GM12878 (cell line): ENCODE results near the gene OPRM1. TPM values are rescaled to one million over a fixed set of nuclear protein-coding genes. Genes with fewer than 3 reads are reported as not detected.

Experiments used
- ATAC-seq: fragments of 200-7000 bp; cut with Tn5 transposase; 3 replicates; pipeline ENCODE4 v1.9.1; 2020; ENCODE audit warnings: mild to moderate bottlenecking, moderate library complexity
- BruUV-seq: library from RNA; stranded (reverse); fragments of 400-500 nt; replicated peaks from 2 replicates; lab custom pipeline; 2021; lab: Mats Ljungman, UMichigan
- CTCF ChIA-PET: fragments of 300-600 bp; sonication (Branson Sonifier 250); formaldehyde crosslinking; extraction: SDS; loops from one replicate; lab custom pipeline; 2021; ENCODE audit warnings: inconsistent platforms; lab: Yijun Ruan, JAX
- POLR2A ChIA-PET: fragments of 350-600 bp; formaldehyde crosslinking; extraction: SDS; loops from one replicate; lab custom pipeline; 2021; ENCODE audit warnings: inconsistent platforms; lab: Charles Lee
- RAD21 ChIA-PET: fragments of 300-600 bp; sonication (Branson Sonifier 250); formaldehyde crosslinking; loops from one replicate; lab custom pipeline; 2023; ENCODE audit warnings: antibody characterized with exemption; ENCODE audit not compliant: unreplicated experiment; lab: Charles Lee
- SMC1A ChIA-PET: fragments of 300-600 bp; sonication (Branson Sonifier 250); formaldehyde crosslinking; loops from one replicate; lab custom pipeline; 2023; ENCODE audit not compliant: unreplicated experiment, uncharacterized antibody; lab: Charles Lee
- DNase-seq: peaks from one replicate; pipeline ENCODE4 v3.0.0-alpha.2; 2011; ENCODE audit warnings: low read depth, low spot score
- FAIRE-seq: peaks from 3 replicates; lab custom pipeline; 2011; peaks lifted over from hg19 to GRCh38; lab: Jason Lieb, UNC
- H2AFZ ChIP-seq: 2 replicates; pipeline ENCODE4 v1.6.0; 2011; ENCODE audit warnings: low read depth, low read length, control low read depth; ENCODE audit not compliant: control insufficient read depth
- H3K27ac ChIP-seq: 2 replicates; pipeline ENCODE4 v1.5.1; 2011; ENCODE audit warnings: control low read depth; ENCODE audit not compliant: control insufficient read depth, insufficient read depth
- H3K27me3 ChIP-seq, 2 experiments: replicated peaks in 1 of 2; 2 replicates each; pipeline versions ENCODE4 v1.6.0 to v1.6.1; 2011; ENCODE audit warnings: low read length in 1 of 2; ENCODE audit not compliant: control insufficient read depth in 2 of 2, insufficient read depth in 2 of 2
- H3K36me3 ChIP-seq, 2 experiments: 2 replicates each; pipeline ENCODE4 v1.5.1; 2011; ENCODE audit warnings: low read length in 1 of 2; ENCODE audit not compliant: control insufficient read depth in 2 of 2, insufficient read depth in 2 of 2
- H3K4me1 ChIP-seq: 2 replicates; pipeline ENCODE4 v1.6.1; 2011; ENCODE audit warnings: mild to moderate bottlenecking, low read length, moderate library complexity, mixed read lengths; ENCODE audit not compliant: control insufficient read depth, insufficient read depth
- H3K4me2 ChIP-seq: 2 replicates; pipeline ENCODE4 v1.6.0; 2011; ENCODE audit warnings: control low read depth; ENCODE audit not compliant: control insufficient read depth, insufficient read depth
- H3K4me3 ChIP-seq: fragments of 200-600 bp; sonication (generic); 2 replicates; pipeline ENCODE4 v1.5.1; 2016
- H3K79me2 ChIP-seq: 2 replicates; pipeline ENCODE4 v1.6.0; 2011; ENCODE audit warnings: low read length; ENCODE audit not compliant: control insufficient read depth, insufficient read depth
- H3K9ac ChIP-seq: 2 replicates; pipeline ENCODE4 v1.8.0; 2011; ENCODE audit warnings: low read length, control low read depth, mixed read lengths; ENCODE audit not compliant: control insufficient read depth, insufficient read depth
- H3K9me3 ChIP-seq: replicated peaks from 3 replicates; pipeline ENCODE4 v1.5.1; 2011; ENCODE audit warnings: mild to moderate bottlenecking, low read length; ENCODE audit not compliant: control insufficient read depth, insufficient read depth
- H4K20me1 ChIP-seq: 2 replicates; pipeline ENCODE4 v1.6.0; 2011; ENCODE audit not compliant: control insufficient read depth, insufficient read depth
- BCLAF1 ChIP-seq: fragments of 450-650 bp; IDR thresholded peaks from 2 replicates; pipeline ENCODE4 v1.6.1; 2017; ENCODE audit warnings: antibody characterized with exemption, mild to moderate bottlenecking, moderate library complexity
- EP300 ChIP-seq, 2 experiments: fragments of 150-350 bp in 1 of 2; IDR thresholded peaks; 2 replicates each; pipeline ENCODE4 v1.6.1; 2011 to 2012; ENCODE audit warnings: low read depth in 2 of 2, low read length in 2 of 2, borderline replicate concordance in 1 of 2, improper control_type of control experiment in 1 of 2, inconsistent platforms in 1 of 2; ENCODE audit not compliant: control insufficient read depth in 1 of 2
- FOS ChIP-seq: IDR thresholded peaks from 3 replicates; pipeline ENCODE4 v1.6.1; 2011; ENCODE audit warnings: borderline replicate concordance; ENCODE audit not compliant: insufficient read length; ENCODE audit errors: extremely low read depth
- HCFC1 ChIP-seq: fragments of 150-350 bp; IDR thresholded peaks from 2 replicates; pipeline ENCODE4 v1.6.1; 2014; ENCODE audit warnings: low read length
- HSF1 ChIP-seq: fragments of 150-350 bp; IDR thresholded peaks from 2 replicates; pipeline ENCODE4 v1.6.1; 2014; ENCODE audit warnings: mild to moderate bottlenecking, low read depth, low read length
- KAT2A ChIP-seq: conservative IDR thresholded peaks from 2 replicates; pipeline ENCODE4 v1.6.1; 2011; ENCODE audit warnings: low read depth, low read length; ENCODE audit not compliant: control insufficient read depth
- MXI1 ChIP-seq: fragments of 150-350 bp; IDR thresholded peaks from 2 replicates; pipeline ENCODE4 v1.6.1; 2011; ENCODE audit warnings: low read depth, mild to moderate bottlenecking, inconsistent platforms, low read length, improper control_type of control experiment
- NFIC ChIP-seq: IDR thresholded peaks from 2 replicates; pipeline ENCODE4 v1.6.1; 2012; ENCODE audit warnings: low read depth, mild to moderate bottlenecking, inconsistent platforms, low read length, moderate library complexity
- NR2F1 ChIP-seq: fragments of 450-650 bp; conservative IDR thresholded peaks from 2 replicates; pipeline ENCODE4 v1.6.1; 2017; ENCODE audit warnings: mild to moderate bottlenecking
- SKIL ChIP-seq: fragments of 450-650 bp; IDR thresholded peaks from 2 replicates; pipeline ENCODE4 v1.6.1; 2017; ENCODE audit warnings: mild to moderate bottlenecking, low read depth, inconsistent platforms; ENCODE audit not compliant: poor library complexity, severe bottlenecking
- SMC3 ChIP-seq: IDR thresholded peaks from 2 replicates; pipeline ENCODE4 v1.6.1; 2011; ENCODE audit warnings: low read length, improper control_type of control experiment, borderline replicate concordance
- TCF7 ChIP-seq: IDR thresholded peaks from 2 replicates; pipeline ENCODE4 v1.6.1; 2014; ENCODE audit warnings: antibody characterized with exemption, borderline replicate concordance
- ZNF207 ChIP-seq: fragments of 450-650 bp; IDR thresholded peaks from 2 replicates; pipeline ENCODE4 v1.6.1; 2014; ENCODE audit warnings: antibody characterized with exemption, mild to moderate bottlenecking, borderline replicate concordance
- ZNF274 ChIP-seq: IDR thresholded peaks from one replicate; pipeline ENCODE4 v1.8.0; 2011; ENCODE audit not compliant: insufficient read length, insufficient read depth
- WGBS: methylation state at CpG from one replicate; pipeline ENCODE4 v1.1.6; 2016; ENCODE audit warnings: low lambda C conversion rate; ENCODE audit not compliant: insufficient replicate concordance, insufficient coverage; ENCODE audit errors: missing lambda C conversion rate; 5-methylcytosine and 5-hydroxymethylcytosine counted together
- in situ Hi-C: fragments of 300-500 bp; cut with MboI; formaldehyde crosslinking; loops from 9 replicates; pipeline ENCODE4 v1.14.3; 2018; ENCODE audit warnings: mixed read lengths
- intact Hi-C: fragments of 100-400 bp; cut with micrococcal nuclease; formaldehyde crosslinking; loops from one replicate; pipeline ENCODE4 v1.14.2; 2022; ENCODE audit not compliant: unreplicated experiment
- polyA plus RNA-seq, 11 experiments: library from polyadenylated mRNA; depleted of rRNA in 4 of 11; unstranded in 6 of 11; stranded (reverse) in 5 of 11; fragments of >200 nt; fragmentation: Nextera tagmentation in 4 of 11; fragmentation: Illumina TruSeq in 1 of 11; extraction: Ambion mirVana in 4 of 11; extraction: Trizol in 1 of 11; gene quantifications; 1 replicate in 1 of 11; 2 replicates in 10 of 11; pipeline versions ENCODE4 v1.2.1 to v1.2.3, GENCODE V29; 2011 to 2016; ENCODE audit warnings: inconsistent platforms in 2 of 11, missing spikeins in 2 of 11, low read depth in 1 of 11
- total RNA-seq, 4 experiments: library from RNA; depleted of rRNA in 3 of 4; stranded (reverse); fragments of >200 nt in 3 of 4; fragmentation: Illumina TruSeq in 1 of 4; extraction: Trizol in 1 of 4; gene quantifications; 2 replicates each; pipeline versions ENCODE4 v1.2.1 to v1.2.3, GENCODE V29; 2013 to 2021

Gene OPRM1
- total and polyA plus RNA-seq, 10 of the 15 experiments (the other 5 are each of a cell fraction or from before 2014, with no cell fraction given) = not detected

GRCh38 chr6:154246723-154247118 is 207.7 kb downstream of the OPRM1 start (continued):
- TF ChIP-seq MXI1 (peak; percentile 36; the same call in 1 of the 2 replicates), FOS (no peak), KAT2A (no peak), NFIC (no peak)

GRCh38 chr6:154247119-154247861 is 208.2 kb downstream of the OPRM1 start:
- Histone ChIP-seq H3K79me2 (peaks cover 50% of the 10 kb centered on the region), H3K27me3 (no peaks in the 10 kb centered on the region), H3K4me1 (peaks cover 26% of the 10 kb centered on the region), H3K27ac (peak overlapping the region; percentile 86), H3K4me2 (peak overlapping the region; percentile 60), H3K9me3 (no peaks in the 10 kb centered on the region), H3K36me3 (peaks cover 0 to 4% of the 10 kb centered on the region in 2 experiments; a peak in 1 of 4 replicates), H3K4me3 (peak overlapping the region; percentile 76), H3K9ac (peak overlapping the region; percentile 77), H4K20me1 (no peaks in the 10 kb centered on the region), H2AFZ (no peak overlapping the region)
- WGBS = 11% methylated on average over 12 of the region's 12 CpGs
- CTCF ChIA-PET = interaction anchor here (0.6 to 8.2 kb wide), 10 partner anchors 11 to 89 kb away, joined by 3 to 90 read pairs (median 7); no protein-coding TSS in a partner anchor
- FAIRE-seq (no peak), DNase-seq (no peak), ATAC-seq (peak; percentile 59)
- POLR2A ChIA-PET = interaction anchor here (0.6 to 3.7 kb wide), 6 partner anchors 11 to 90 kb away, joined by 3 to 17 read pairs (median 10); no protein-coding TSS in a partner anchor
- in situ Hi-C loops (loop anchor here (25.0 kb wide), 1 partner anchor 1260 kb away; the partner anchor contains the start of gene FBXO5), intact Hi-C loops (loop anchor here (2.0 to 5.0 kb wide), 4 partner anchors 30 to 1265 kb away; partner anchors contain the start of gene FBXO5)
- SMC1A ChIA-PET = interaction anchor here (1.2 to 10.6 kb wide), 12 partner anchors 8 to 357 kb away, joined by 3 to 152 read pairs (median 10); no protein-coding TSS in a partner anchor
- RAD21 ChIA-PET = interaction anchor here (0.8 to 6.6 kb wide), 13 partner anchors 8 to 108 kb away, joined by 3 to 70 read pairs (median 5); no protein-coding TSS in a partner anchor
- TSS peak; percentile 95 for BruUV-seq
- no peak for TF ChIP-seq HSF1
- no peak for TF ChIP-seq NR2F1
- no peak for TF ChIP-seq SMC3
- no peak for TF ChIP-seq TCF7
- no peak for TF ChIP-seq BCLAF1
- TF ChIP-seq ZNF207 = no peak
- no peak for TF ChIP-seq ZNF274
- no peak for TF ChIP-seq HCFC1
- peak; percentile 60 to 73 for TF ChIP-seq EP300 (IDR thresholded peaks at IDR 0.05; ENCODE audit: borderline replicate concordance in 1 of 2, control insufficient read depth in 1 of 2, low read depth in 2 of 2, low read length in 2 of 2)
- peak; percentile 29 for TF ChIP-seq SKIL
